ENCODE data around the gene ZNF555. TPM values are rescaled to one million over a fixed set of nuclear protein-coding genes. Genes with fewer than 3 reads are reported as not detected.

Gene ZNF555
- total and polyA plus RNA-seq, 2 of the 13 experiments (the other 11 are each of a cell fraction or from before 2014, with no cell fraction given), result 5.0 to 8.0 TPM

GRCh38 chr19:2887391-2887914 is 46.2 kb downstream of the ZNF555 start (continued):
- no peak for TF ChIP-seq GLMP (CRISPR knock-in tag; IDR thresholded peaks at IDR 0.05; ENCODE audit: borderline replicate concordance)
- 0 out of 2 replicates have a peak, but pooled peaks have one; percentile 32 for TF ChIP-seq GATAD2A (CRISPR knock-in tag; IDR thresholded peaks at IDR 0.05)
- TF ChIP-seq SNAI1 (CRISPR knock-in tag; IDR thresholded peaks at IDR 0.05; ENCODE audit: borderline replicate concordance), result no peak
- TF ChIP-seq, protein P1, sequence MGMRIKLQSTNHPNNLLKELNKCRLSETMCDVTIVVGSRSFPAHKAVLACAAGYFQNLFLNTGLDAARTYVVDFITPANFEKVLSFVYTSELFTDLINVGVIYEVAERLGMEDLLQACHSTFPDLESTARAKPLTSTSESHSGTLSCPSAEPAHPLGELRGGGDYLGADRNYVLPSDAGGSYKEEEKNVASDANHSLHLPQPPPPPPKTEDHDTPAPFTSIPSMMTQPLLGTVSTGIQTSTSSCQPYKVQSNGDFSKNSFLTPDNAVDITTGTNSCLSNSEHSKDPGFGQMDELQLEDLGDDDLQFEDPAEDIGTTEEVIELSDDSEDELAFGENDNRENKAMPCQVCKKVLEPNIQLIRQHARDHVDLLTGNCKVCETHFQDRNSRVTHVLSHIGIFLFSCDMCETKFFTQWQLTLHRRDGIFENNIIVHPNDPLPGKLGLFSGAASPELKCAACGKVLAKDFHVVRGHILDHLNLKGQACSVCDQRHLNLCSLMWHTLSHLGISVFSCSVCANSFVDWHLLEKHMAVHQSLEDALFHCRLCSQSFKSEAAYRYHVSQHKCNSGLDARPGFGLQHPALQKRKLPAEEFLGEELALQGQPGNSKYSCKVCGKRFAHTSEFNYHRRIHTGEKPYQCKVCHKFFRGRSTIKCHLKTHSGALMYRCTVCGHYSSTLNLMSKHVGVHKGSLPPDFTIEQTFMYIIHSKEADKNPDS (CRISPR knock-in tag; IDR thresholded peaks at IDR 0.05), result no peak
- no peak for TF ChIP-seq SMAD9 (CRISPR knock-in tag; IDR thresholded peaks at IDR 0.05)
- 0 out of 2 replicates have a peak, but pooled peaks have one; percentile 52 for TF ChIP-seq ZNF276 (CRISPR knock-in tag; IDR thresholded peaks at IDR 0.05; ENCODE audit: low read depth)
- TF ChIP-seq ZNF646 (CRISPR knock-in tag; IDR thresholded peaks at IDR 0.05), result no peak
- no peak for TF ChIP-seq ZKSCAN8 (CRISPR knock-in tag; IDR thresholded peaks at IDR 0.05; ENCODE audit: borderline replicate concordance)
- TF ChIP-seq, protein P2, sequence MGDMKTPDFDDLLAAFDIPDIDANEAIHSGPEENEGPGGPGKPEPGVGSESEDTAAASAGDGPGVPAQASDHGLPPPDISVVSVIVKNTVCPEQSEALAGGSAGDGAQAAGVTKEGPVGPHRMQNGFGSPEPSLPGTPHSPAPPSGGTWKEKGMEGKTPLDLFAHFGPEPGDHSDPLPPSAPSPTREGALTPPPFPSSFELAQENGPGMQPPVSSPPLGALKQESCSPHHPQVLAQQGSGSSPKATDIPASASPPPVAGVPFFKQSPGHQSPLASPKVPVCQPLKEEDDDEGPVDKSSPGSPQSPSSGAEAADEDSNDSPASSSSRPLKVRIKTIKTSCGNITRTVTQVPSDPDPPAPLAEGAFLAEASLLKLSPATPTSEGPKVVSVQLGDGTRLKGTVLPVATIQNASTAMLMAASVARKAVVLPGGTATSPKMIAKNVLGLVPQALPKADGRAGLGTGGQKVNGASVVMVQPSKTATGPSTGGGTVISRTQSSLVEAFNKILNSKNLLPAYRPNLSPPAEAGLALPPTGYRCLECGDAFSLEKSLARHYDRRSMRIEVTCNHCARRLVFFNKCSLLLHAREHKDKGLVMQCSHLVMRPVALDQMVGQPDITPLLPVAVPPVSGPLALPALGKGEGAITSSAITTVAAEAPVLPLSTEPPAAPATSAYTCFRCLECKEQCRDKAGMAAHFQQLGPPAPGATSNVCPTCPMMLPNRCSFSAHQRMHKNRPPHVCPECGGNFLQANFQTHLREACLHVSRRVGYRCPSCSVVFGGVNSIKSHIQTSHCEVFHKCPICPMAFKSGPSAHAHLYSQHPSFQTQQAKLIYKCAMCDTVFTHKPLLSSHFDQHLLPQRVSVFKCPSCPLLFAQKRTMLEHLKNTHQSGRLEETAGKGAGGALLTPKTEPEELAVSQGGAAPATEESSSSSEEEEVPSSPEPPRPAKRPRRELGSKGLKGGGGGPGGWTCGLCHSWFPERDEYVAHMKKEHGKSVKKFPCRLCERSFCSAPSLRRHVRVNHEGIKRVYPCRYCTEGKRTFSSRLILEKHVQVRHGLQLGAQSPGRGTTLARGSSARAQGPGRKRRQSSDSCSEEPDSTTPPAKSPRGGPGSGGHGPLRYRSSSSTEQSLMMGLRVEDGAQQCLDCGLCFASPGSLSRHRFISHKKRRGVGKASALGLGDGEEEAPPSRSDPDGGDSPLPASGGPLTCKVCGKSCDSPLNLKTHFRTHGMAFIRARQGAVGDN (CRISPR knock-in tag; IDR thresholded peaks at IDR 0.05), result no peak
- TF ChIP-seq, protein P3, sequence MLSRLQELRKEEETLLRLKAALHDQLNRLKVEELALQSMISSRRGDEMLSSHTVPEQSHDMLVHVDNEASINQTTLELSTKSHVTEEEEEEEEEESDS (CRISPR knock-in tag; IDR thresholded peaks at IDR 0.05; ENCODE audit: borderline replicate concordance), result no peak
- TF ChIP-seq ZFP36L2 (CRISPR knock-in tag; IDR thresholded peaks at IDR 0.05), result no peak
- TF ChIP-seq EHMT2 (IDR thresholded peaks at IDR 0.05; ENCODE audit: borderline replicate concordance, low read depth, low read length), result peak; percentile 54; the same call in 1 of the 2 replicates
